ENCODE results near the gene DTWD1.
"Not testable (repeated sequence)": the region's sequence is repeated elsewhere in the genome, so short reads cannot be mapped to it uniquely, and the experiment has no call there.

Gene DTWD1

GRCh38 chr15:49645941-49646340 is 25.1 kb downstream of the DTWD1 start:
- TF ChIP-seq CTCF (IDR thresholded peaks at IDR 0.05; ENCODE audit: borderline replicate concordance, insufficient read depth, low read depth, low read length): no peak
- no peak overlapping the region for H3K4me3 ChIP-seq (ENCODE audit: low read depth, low read length)

- no peak overlapping the region for H3K4me3 ChIP-seq (ENCODE audit: low read depth, low read length)
- no peak for TF ChIP-seq CTCF (IDR thresholded peaks at IDR 0.05; ENCODE audit: borderline replicate concordance, insufficient read depth, low read depth, low read length)
Observed at GRCh38 chr15:49646891-49647290, 26.0 kb downstream of the DTWD1 start.

- TF ChIP-seq CTCF (IDR thresholded peaks at IDR 0.05; ENCODE audit: borderline replicate concordance, insufficient read depth, low read depth, low read length): no peak
- no peak overlapping the region for H3K4me3 ChIP-seq (ENCODE audit: low read depth, low read length)
Observed at GRCh38 chr15:49649987-49650386, 29.1 kb downstream of the DTWD1 start.

GRCh38 chr15:49650676-49651075 is 29.8 kb downstream of the DTWD1 start:
- no peak overlapping the region for H3K4me3 ChIP-seq (ENCODE audit: low read depth, low read length)
- no peak for TF ChIP-seq CTCF (IDR thresholded peaks at IDR 0.05; ENCODE audit: borderline replicate concordance, insufficient read depth, low read depth, low read length)

GRCh38 chr15:49652922-49653321 is 32.1 kb downstream of the DTWD1 start:
- H3K4me3 ChIP-seq (ENCODE audit: low read depth, low read length): no peak overlapping the region
- TF ChIP-seq CTCF (IDR thresholded peaks at IDR 0.05; ENCODE audit: borderline replicate concordance, insufficient read depth, low read depth, low read length): no peak

GRCh38 chr15:49656734-49657133 is 35.9 kb downstream of the DTWD1 start:
- H3K4me3 ChIP-seq (ENCODE audit: low read depth, low read length): no peak overlapping the region
- no peak for TF ChIP-seq CTCF (IDR thresholded peaks at IDR 0.05; ENCODE audit: borderline replicate concordance, insufficient read depth, low read depth, low read length)

- TF ChIP-seq CTCF (IDR thresholded peaks at IDR 0.05; ENCODE audit: borderline replicate concordance, insufficient read depth, low read depth, low read length): no peak
- H3K4me3 ChIP-seq (ENCODE audit: low read depth, low read length): no peak overlapping the region
Observed at GRCh38 chr15:49664716-49665115, 43.9 kb downstream of the DTWD1 start.

- not testable (repeated sequence) for H3K4me3 ChIP-seq (ENCODE audit: low read depth, low read length)
Observed at GRCh38 chr15:49666486-49666885, 45.6 kb downstream of the DTWD1 start.
